Measurements from ENCODE around the gene CDH20.

The CDH20 gene

GRCh38 chr18:61541673-61542072, 208.4 kb downstream of the CDH20 start:
- H3K27ac ChIP-seq (ENCODE audit: extremely low read depth, low read depth, low read length): no peak overlapping the region
- POLR2A ChIA-PET: no interaction called here

More at GRCh38 chr18:61541673-61542072, 208.4 kb downstream of the CDH20 start:
- CTCF ChIA-PET: interaction anchor here (0.6 to 0.7 kb wide), 2 partner anchors 8 to 12 kb away, joined by 3 to 4 read pairs; no protein-coding TSS in a partner anchor
- no peaks in the 10 kb centered on the region for H3K36me3 ChIP-seq (ENCODE audit: control insufficient read depth in 2 of 2, insufficient read depth in 1 of 2, low read length in 2 of 2)
- TF ChIP-seq SP2 (tag by site-specific recombination; IDR thresholded peaks at IDR 0.05) (no peak), ZNF510 (tag by site-specific recombination; IDR thresholded peaks at IDR 0.05; ENCODE audit: insufficient replicate concordance) (no peak), ZNF248 (tag by site-specific recombination; IDR thresholded peaks at IDR 0.05) (no peak), ZBTB6 (tag by site-specific recombination; IDR thresholded peaks at IDR 0.05) (no peak), ZNF302 (tag by site-specific recombination; IDR thresholded peaks at IDR 0.05; ENCODE audit: low read depth) (no peak), GLI2 (tag by site-specific recombination; IDR thresholded peaks at IDR 0.05; ENCODE audit: borderline replicate concordance, low read depth) (no peak), MZF1 (tag by site-specific recombination; IDR thresholded peaks at IDR 0.05; ENCODE audit: borderline replicate concordance) (no peak), ZNF544 (tag by site-specific recombination; IDR thresholded peaks at IDR 0.05) (no peak), ZNF624 (tag by site-specific recombination; IDR thresholded peaks at IDR 0.05) (no peak), ZNF354C (tag by site-specific recombination; IDR thresholded peaks at IDR 0.05; ENCODE audit: borderline replicate concordance, low read depth) (no peak), TSHZ1 (tag by site-specific recombination; IDR thresholded peaks at IDR 0.05; ENCODE audit: borderline replicate concordance) (no peak), ZNF394 (tag by site-specific recombination; IDR thresholded peaks at IDR 0.05; ENCODE audit: borderline replicate concordance) (no peak), ZNF677 (tag by site-specific recombination; IDR thresholded peaks at IDR 0.05) (no peak), ZNF623 (tag by site-specific recombination; IDR thresholded peaks at IDR 0.05) (no peak), ZFP37 (tag by site-specific recombination; IDR thresholded peaks at IDR 0.05) (no peak), ZNF488 (tag by site-specific recombination; IDR thresholded peaks at IDR 0.05) (no peak), REST (tag by site-specific recombination; IDR thresholded peaks at IDR 0.05) (no peak), HIC1 (tag by site-specific recombination; IDR thresholded peaks at IDR 0.05) (no peak)
- H3K4me1 ChIP-seq (ENCODE audit: control insufficient read depth, insufficient read depth, low read length): 0 out of 2 replicates have a peak, but pooled peaks cover 2% of the 10 kb centered on the region
- H3K9me3 ChIP-seq (ENCODE audit: control insufficient read depth, insufficient read depth, low read depth, low read length): no peaks in the 10 kb centered on the region
- H3K4me3 ChIP-seq (ENCODE audit: low read depth, low read length): no peak overlapping the region
